GM21825 (cell line): ENCODE data around the gene FBXL16.
A peak's percentile ranks its signal among the peaks of the same experiment; 100 is the strongest.
"Not testable (repeated sequence)": the region's sequence is repeated elsewhere in the genome, so short reads cannot be mapped to it uniquely, and the experiment has no call there.

ENCODE experiments used
- ATAC-seq: cut with Tn5 transposase; IDR thresholded peaks from one replicate; pipeline ENCODE4 v1.9.1; 2021; ENCODE audit warnings: mild to moderate bottlenecking, moderate library complexity; ENCODE audit not compliant: unreplicated experiment

The FBXL16 gene

DNA sequence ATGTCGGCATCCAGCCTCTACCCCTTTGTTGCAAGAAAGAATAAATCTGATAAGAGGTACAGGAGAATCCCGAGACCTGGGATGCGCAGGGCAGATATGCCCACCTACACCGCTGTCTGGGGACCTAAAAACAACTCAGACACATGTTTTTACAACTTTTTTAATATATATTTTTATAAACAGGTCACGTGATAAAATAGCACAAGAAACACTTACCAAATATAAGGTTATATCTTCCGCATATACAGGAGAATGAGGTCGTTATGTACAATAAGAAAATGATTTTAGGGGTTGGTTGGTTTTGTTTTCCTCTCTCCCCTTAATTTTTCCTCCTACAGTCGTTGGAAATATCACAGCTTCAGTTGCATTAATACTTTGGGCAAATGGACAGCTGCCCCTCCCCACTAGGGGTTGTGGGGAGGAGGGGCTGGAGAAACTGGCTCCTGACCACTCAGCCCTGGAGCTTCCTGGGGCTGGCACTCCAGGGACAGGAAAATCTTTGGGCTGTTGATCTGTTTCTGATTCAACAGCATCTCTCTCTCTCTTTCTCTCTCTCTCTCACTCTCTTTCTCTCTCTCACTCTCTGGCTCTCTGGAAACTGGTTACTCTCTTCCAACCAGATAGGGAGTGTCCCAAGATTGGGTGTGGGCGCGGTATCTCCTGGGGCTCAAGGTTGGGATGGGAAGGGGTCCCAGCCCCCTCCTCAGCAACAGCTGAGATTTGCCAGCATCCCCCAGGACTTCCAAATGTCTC lies 13.1 kb downstream of the FBXL16 start:
- ATAC-seq: no peak

DNA sequence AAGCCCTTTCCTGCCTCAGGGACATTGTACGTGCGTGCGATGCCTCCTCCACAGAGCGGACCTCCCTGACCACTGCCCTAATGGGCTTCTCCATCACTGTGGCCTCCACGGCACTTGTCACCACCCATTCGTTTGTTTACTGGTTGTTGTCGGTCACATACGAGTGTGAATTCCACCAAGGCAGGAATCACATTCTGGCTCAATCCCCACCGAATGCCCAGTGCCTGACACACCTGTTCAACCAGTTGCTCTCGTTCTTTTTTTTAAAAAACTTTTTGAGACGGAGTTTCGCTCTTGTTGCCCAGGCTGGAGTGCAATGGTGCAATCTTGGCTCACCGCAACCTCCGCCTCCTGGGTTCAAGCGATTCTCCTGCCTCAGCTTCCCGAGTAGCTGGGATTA lies 14.4 kb downstream of the FBXL16 start:
- not testable (repeated sequence) for ATAC-seq

- no peak for ATAC-seq
Observed at GRCh38 chr16:689175-689897, 16.3 kb downstream of the FBXL16 start.

DNA sequence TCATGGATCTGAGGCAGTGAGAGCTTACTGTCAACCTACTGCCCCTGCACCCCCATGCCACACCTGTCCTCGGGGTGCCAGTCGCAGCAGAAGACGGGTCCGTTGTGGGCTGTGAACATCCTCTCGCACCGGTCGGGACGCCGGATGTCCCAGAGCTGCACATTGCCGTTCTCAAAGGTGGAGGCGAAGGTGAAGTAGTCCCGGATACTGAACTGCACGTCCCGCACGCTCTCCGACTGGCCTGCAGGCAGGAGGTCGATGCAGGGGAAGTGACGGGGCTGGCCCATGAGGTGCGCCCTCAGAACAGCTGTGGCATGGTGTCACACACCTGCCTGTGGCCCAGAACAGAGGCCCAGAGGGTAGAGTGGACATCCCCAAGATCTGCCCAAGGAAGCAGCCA lies 18.1 kb downstream of the FBXL16 start:
- no peak for ATAC-seq

GRCh38 chr16:686459-687260 lies 18.9 kb downstream of the FBXL16 start:
- no peak for ATAC-seq

DNA sequence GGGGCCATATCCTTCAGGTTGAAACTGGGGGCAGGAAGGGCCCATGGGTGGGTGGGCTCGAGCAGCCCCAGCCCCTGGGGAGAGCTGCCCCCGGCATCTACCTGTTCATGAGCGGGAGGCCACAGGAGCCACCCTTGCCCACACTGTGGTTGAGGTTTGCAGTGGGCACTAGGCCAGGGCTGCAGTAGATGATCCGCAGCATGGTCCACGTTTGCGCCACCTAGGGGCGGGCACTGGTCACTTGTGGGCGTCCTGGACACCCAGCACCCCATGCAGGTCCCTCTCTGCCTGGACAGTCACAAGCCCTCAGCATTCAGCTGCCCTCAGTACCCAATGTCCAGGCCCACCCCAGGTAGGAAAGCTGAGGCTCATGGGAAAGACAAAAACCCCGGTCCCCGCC lies 19.6 kb downstream of the FBXL16 start:
- ATAC-seq: no peak

DNA sequence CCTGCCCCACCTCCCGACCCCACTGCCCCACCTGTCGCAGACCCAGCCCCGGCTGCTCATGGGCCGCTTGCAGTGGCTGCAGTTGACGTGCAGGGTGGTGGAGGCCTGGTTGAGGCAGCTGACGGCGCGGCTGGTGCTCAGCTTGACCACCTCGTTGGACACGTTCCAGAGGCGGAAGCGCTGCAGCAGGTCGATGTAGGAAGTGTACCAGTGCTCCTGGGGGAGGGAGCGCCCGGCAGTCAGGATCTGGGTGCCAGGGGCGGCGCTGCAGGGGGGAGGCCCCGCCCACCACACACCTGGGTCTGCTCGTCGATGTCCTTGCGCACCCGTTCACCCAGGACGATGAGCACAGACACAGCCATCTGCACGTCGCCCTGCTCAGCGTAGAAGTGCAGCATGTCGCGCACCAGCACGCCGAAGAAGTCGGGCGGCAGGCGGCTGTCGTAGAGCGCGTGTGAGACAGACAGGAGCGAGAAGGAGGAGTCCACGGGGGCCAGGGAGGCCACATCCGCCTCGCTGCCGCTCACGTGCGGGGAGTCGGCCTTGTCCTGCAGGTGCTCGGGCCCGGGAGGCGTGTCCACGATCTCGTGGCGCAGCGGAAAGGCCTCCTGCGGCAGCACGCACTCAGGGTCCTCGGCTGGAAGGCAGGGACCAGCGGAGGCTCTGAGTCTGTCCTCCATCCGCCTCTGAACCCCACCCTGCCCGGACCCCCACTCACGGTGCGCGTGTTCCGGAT lies 20.5 kb downstream of the FBXL16 start:
- ATAC-seq: no peak

DNA sequence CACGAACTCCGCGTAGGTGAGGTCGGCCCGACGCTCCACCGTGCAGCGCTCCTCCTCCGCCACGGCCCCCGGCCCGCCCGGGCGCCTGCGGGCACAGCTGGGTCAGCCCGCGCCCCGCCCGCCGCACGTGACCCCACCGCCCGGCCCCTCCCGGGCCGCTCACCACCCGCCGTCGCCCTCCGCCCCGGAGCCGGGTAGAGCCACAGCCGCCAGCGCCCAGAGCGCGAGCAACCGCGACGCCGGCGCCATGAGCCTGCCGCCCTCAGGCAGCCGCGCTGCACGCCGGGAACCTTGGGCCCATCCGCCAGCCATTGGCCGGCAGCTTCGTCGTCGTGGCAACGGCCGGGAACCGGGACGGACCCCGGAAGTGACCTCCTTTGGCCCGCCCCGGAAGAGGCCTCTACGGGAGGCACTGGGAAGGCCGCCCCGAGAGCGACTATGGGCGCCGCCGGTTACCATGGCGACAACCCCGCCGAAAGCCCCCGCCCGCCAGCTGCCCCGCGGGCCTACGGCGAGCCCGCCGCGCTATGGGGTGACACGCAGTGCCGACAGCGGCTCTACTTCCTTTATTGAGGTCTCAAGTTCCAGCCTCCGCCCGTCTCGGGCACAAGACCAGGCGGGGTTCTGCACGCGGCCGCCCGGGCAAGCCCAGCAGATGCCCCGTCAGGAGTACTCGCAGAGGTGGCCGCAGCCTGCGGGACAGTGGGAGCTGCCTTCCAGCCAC lies 21.4 kb downstream of the FBXL16 start, which contains the start of gene JMJD8:
Gene JMJD8, minus strand, starts transcription at position 264 of the 724 bp plus-strand sequence. Its CDS starts 15 bp downstream, at position 249.
- peak; percentile 47 for ATAC-seq

- no peak for ATAC-seq
Observed at GRCh38 chr16:683396-684070, 22.1 kb downstream of the FBXL16 start.

GRCh38 chr16:682493-683395 lies 22.9 kb downstream of the FBXL16 start:
- ATAC-seq: no peak

GRCh38 chr16:681746-682427 lies 23.7 kb downstream of the FBXL16 start:
- no peak for ATAC-seq

- no peak for ATAC-seq
Observed at GRCh38 chr16:680967-681745, 24.4 kb downstream of the FBXL16 start.

- peak; percentile 0 for ATAC-seq
Observed at GRCh38 chr16:680625-680945, 25.0 kb downstream of the FBXL16 start.

DNA sequence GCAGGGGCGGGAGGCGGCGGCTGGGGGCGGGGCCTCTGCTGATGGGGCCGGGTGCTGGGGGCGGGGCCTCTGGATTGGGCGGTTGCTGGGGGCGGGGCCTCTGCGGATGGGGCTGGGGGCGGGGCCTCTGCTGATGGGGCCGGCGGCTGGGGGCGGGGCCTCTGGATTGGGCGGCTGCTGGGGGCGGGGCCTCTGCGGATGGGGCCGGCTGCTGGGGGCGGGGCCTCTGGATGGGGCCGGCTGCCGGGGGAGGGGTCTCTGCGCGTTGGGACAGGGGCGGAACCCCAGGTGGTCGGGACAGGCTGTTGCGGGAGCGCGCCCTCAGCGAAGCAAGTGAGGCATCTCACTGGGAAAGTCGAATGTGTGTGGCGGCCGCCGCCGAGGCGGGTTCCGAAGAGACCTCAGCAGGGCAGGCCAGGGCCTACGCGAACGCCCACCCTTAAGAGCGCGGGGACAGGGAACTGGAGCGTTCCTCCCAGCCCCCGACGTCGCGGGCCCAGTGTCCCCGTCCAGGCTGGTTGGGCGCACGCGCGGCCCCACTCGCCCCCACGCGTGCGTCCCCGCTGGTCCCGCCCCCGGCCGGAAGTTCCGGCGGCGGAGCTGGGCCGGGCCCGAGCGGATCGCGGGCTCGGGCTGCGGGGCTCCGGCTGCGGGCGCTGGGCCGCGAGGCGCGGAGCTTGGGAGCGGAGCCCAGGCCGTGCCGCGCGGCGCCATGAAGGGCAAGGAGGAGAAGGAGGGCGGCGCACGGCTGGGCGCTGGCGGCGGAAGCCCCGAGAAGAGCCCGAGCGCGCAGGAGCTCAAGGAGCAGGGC lies 25.6 kb downstream of the FBXL16 start, which contains the start of gene STUB1:
Gene STUB1, plus strand, starts transcription at position 597 of the 811 bp plus-strand sequence. Its CDS starts 116 bp downstream, at position 713.
- peak; percentile 30 for ATAC-seq

DNA sequence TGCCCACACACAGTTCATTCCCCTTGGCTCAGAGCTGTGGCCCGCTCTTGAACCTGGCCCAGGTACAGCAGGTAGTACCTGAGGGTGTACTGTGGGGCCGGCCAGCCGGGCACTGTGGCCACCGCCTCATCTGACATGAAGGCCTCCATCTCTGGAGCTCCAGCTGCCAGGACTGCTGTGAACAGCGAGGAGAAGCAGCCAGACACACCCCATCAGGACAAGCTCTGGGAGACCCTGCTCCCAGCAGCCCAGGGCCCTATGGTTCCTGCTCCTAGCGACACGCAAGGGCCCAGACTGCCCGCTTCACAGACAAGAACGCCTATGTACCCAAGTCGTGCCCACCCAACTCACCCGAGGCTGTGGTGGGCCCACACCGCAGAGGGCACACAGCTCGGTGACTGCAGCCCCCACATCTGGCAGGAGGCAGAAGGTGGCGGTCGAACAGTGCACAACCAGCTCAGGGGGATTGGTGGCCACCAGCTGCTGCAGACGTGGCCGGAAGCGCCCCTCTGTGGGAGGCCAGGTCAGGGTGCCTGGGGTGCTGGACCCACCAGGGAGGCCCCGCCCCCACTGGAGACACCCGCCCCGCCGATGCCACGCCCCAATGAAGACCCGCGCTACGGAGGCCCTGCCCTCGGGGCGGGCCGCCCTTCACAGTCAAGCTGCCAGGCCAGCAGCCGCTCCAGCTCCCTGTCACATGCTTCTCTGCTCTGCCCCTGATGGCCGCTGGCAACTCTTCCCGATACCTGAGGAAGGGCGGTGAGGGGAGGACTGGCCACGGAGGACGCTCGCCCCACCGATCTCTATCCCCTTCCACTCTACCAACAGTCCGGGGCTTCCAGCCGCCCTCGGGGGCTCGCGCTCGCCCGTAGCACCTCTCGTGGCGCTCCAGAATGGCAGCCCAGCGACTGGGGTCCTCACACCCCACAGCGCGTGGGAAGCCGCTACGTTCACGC lies 26.5 kb downstream of the FBXL16 start:
- ATAC-seq: peak; percentile 9
